Keratinocyte (primary cell): ENCODE data around the gene TP53I13. TPM values are rescaled to one million over a fixed set of nuclear protein-coding genes. Genes with fewer than 3 reads are reported as not detected.

Experiments used
- DNase-seq: peaks from one replicate; pipeline ENCODE4 v3.0.0-alpha.2; 2011; ENCODE audit warnings: low read depth, missing footprints, low spot score
- FAIRE-seq: peaks from 2 replicates; lab custom pipeline; 2011; peaks lifted over from hg19 to GRCh38; lab: Jason Lieb, UNC
- H2AFZ ChIP-seq: 2 replicates; pipeline ENCODE4 v1.6.0; 2012; ENCODE audit warnings: low read length, control low read depth, inconsistent platforms; ENCODE audit not compliant: control insufficient read depth
- H3K27ac ChIP-seq: 2 replicates; pipeline ENCODE4 v1.5.1; 2011; ENCODE audit warnings: low read length; ENCODE audit not compliant: control insufficient read depth, insufficient read depth
- H3K27me3 ChIP-seq: 3 replicates; pipeline ENCODE4 v1.6.0; 2011; ENCODE audit warnings: low read length; ENCODE audit not compliant: control insufficient read depth, insufficient read depth; ENCODE audit errors: extremely low read depth
- H3K36me3 ChIP-seq, 2 experiments: 2 replicates in 1 of 2; 3 replicates in 1 of 2; pipeline ENCODE4 v1.5.1; 2011; ENCODE audit warnings: low read length in 2 of 2, mild to moderate bottlenecking in 1 of 2; ENCODE audit not compliant: control insufficient read depth in 2 of 2, insufficient read depth in 2 of 2; ENCODE audit errors: extremely low read depth in 1 of 2
- H3K4me1 ChIP-seq: 3 replicates; pipeline ENCODE4 v1.5.1; 2011; ENCODE audit warnings: low read length; ENCODE audit not compliant: control insufficient read depth, insufficient read depth; ENCODE audit errors: extremely low read depth
- H3K4me2 ChIP-seq: 3 replicates; pipeline ENCODE4 v1.6.0; 2011; ENCODE audit warnings: low read depth, low read length; ENCODE audit not compliant: control insufficient read depth, insufficient read depth; ENCODE audit errors: extremely low read depth
- H3K4me3 ChIP-seq, 3 experiments: fragments of 200-600 bp in 1 of 3; sonication (generic) in 1 of 3; 2 replicates in 2 of 3; 3 replicates in 1 of 3; pipeline ENCODE4 v1.5.1; 2011 to 2016; ENCODE audit warnings: low read length in 3 of 3, mild to moderate bottlenecking in 3 of 3, control low read depth in 2 of 3, inconsistent platforms in 1 of 3, low read depth in 1 of 3, mixed read lengths in 1 of 3, mixed run types in 1 of 3, moderate library complexity in 1 of 3; ENCODE audit not compliant: control insufficient read depth in 2 of 3, insufficient read depth in 2 of 3; ENCODE audit errors: extremely low read depth in 1 of 3
- H3K79me2 ChIP-seq: 2 replicates; pipeline ENCODE4 v1.6.0; 2012; ENCODE audit warnings: low read length; ENCODE audit not compliant: control insufficient read depth, insufficient read depth
- H3K9ac ChIP-seq: 3 replicates; pipeline ENCODE4 v1.6.0; 2011; ENCODE audit warnings: low read length; ENCODE audit not compliant: control insufficient read depth, insufficient read depth; ENCODE audit errors: extremely low read depth
- H3K9me1 ChIP-seq: 3 replicates; pipeline ENCODE4 v1.6.0; 2011; ENCODE audit warnings: low read length; ENCODE audit not compliant: control insufficient read depth, insufficient read depth; ENCODE audit errors: extremely low read depth
- H3K9me3 ChIP-seq: 2 replicates; pipeline ENCODE4 v1.5.1; 2012; ENCODE audit warnings: low read depth, low read length; ENCODE audit not compliant: control insufficient read depth
- H4K20me1 ChIP-seq: 3 replicates; pipeline ENCODE4 v1.6.0; 2011; ENCODE audit warnings: low read length; ENCODE audit not compliant: control insufficient read depth, insufficient read depth; ENCODE audit errors: extremely low read depth
- CTCF ChIP-seq, 3 experiments: IDR thresholded peaks in 1 of 3; conservative IDR thresholded peaks in 1 of 3; optimal IDR thresholded peaks in 1 of 3; 2 replicates in 2 of 3; 3 replicates in 1 of 3; pipeline versions ENCODE3 to v1.5.1; 2011; ENCODE audit warnings: low read length in 3 of 3, mild to moderate bottlenecking in 3 of 3, moderate library complexity in 2 of 3, control low read depth in 1 of 3, inconsistent platforms in 1 of 3; ENCODE audit not compliant: insufficient read depth in 2 of 3; ENCODE audit errors: extremely low read depth in 1 of 3
- EZH2 ChIP-seq: IDR thresholded peaks from one replicate; pipeline ENCODE4 v1.6.1; 2012; ENCODE audit warnings: inconsistent platforms, mild to moderate bottlenecking, low read length, moderate library complexity
- dilution Hi-C: fragments of 300-500 bp; cut with MboI; formaldehyde crosslinking; loops from one replicate; pipeline ENCODE4 v1.7.0; 2020; ENCODE audit warnings: low sequenced_read_pairs; ENCODE audit not compliant: extremely low pct_ligation_motif_present
- polyA plus RNA-seq, 5 experiments: library from polyadenylated mRNA; depleted of rRNA in 3 of 5; stranded (reverse) in 3 of 5; stranded (forward) in 1 of 5; unstranded in 1 of 5; fragments of >200 nt; gene quantifications; 1 replicate in 1 of 5; 2 replicates in 3 of 5; 3 replicates in 1 of 5; pipeline versions ENCODE4 v1.2.1 to v1.2.3, GENCODE V29; 2011 to 2012; ENCODE audit warnings: missing spikeins in 2 of 5, low read depth in 1 of 5, low replicate concordance in 1 of 5

TP53I13 gene
- polyA plus RNA-seq, 1 donor (not counting 4 experiments of a cell fraction or from before 2014, with no cell fraction given): 11.9 TPM

- DNase-seq (no peak), FAIRE-seq (no peak)
- Histone ChIP-seq H4K20me1 (no peaks in the 10 kb centered on the region), H3K27me3 (no peaks in the 10 kb centered on the region), H3K9me3 (no peaks in the 10 kb centered on the region), H3K4me2 (no peak overlapping the region), H3K9ac (no peak overlapping the region), H3K27ac (no peak overlapping the region), H3K36me3 (no peaks in the 10 kb centered on the region), H2AFZ (no peak overlapping the region), H3K4me1 (no peaks in the 10 kb centered on the region), H3K79me2 (no peaks in the 10 kb centered on the region), H3K4me3 (no peak overlapping the region), H3K9me1 (no peaks in the 10 kb centered on the region)
- dilution Hi-C loops: no loop called here
- TF ChIP-seq CTCF (optimal IDR thresholded peaks at IDR 0.05 in 1 of 3, IDR thresholded peaks at IDR 0.05 in 1 of 3, conservative IDR thresholded peaks at IDR 0.05 in 1 of 3; ENCODE audit: extremely low read depth in 1 of 3, insufficient read depth in 2 of 3, low read length in 3 of 3): no peak
- TF ChIP-seq EZH2: no peak
Observed at GRCh38 chr17:29607557-29608195, 39.2 kb downstream of the TP53I13 start.

- FAIRE-seq (no peak), DNase-seq (no peak)
- H3K36me3 ChIP-seq: no peaks in the 10 kb centered on the region
- H3K9ac ChIP-seq: no peak overlapping the region
- no peaks in the 10 kb centered on the region for H3K27me3 ChIP-seq
- H3K9me3 ChIP-seq: no peaks in the 10 kb centered on the region
- H3K27ac ChIP-seq: no peak overlapping the region
- H3K79me2 ChIP-seq: no peaks in the 10 kb centered on the region
- no peaks in the 10 kb centered on the region for H3K9me1 ChIP-seq
- TF ChIP-seq CTCF (optimal IDR thresholded peaks at IDR 0.05 in 1 of 3, IDR thresholded peaks at IDR 0.05 in 1 of 3, conservative IDR thresholded peaks at IDR 0.05 in 1 of 3; ENCODE audit: extremely low read depth in 1 of 3, insufficient read depth in 2 of 3, low read length in 3 of 3) (no peak), EZH2 (no peak)
- H3K4me1 ChIP-seq: peaks cover 5% of the 10 kb centered on the region
- no peak overlapping the region for H3K4me2 ChIP-seq
- no peak overlapping the region for H3K4me3 ChIP-seq
- dilution Hi-C loops: no loop called here
- H4K20me1 ChIP-seq: no peaks in the 10 kb centered on the region
- H2AFZ ChIP-seq: no peak overlapping the region
Observed at GRCh38 chr17:29608986-29609385, 40.5 kb downstream of the TP53I13 start.
